PC-9 (cell line): ENCODE data around the gene NT5DC1. TPM values are rescaled to one million over a fixed set of nuclear protein-coding genes. Genes with fewer than 3 reads are reported as not detected.
"Not testable (repeated sequence)": the region's sequence is repeated elsewhere in the genome, so short reads cannot be mapped to it uniquely, and the experiment has no call there.

Experiments used
- BruUV-seq: library from RNA; stranded (reverse); fragments of 400-500 nt; replicated peaks from 2 replicates; lab custom pipeline; 2021; lab: Mats Ljungman, UMichigan
- CTCF ChIA-PET: fragments of 300-600 bp; sonication (Branson Sonifier 250); formaldehyde crosslinking; loops from one replicate; lab custom pipeline; 2022; ENCODE audit warnings: antibody characterized with exemption; lab: Charles Lee
- POLR2A ChIA-PET: fragments of 300-600 bp; sonication (Branson Sonifier 250); formaldehyde crosslinking; loops from one replicate; lab custom pipeline; 2022; ENCODE audit warnings: antibody characterized with exemption; ENCODE audit not compliant: unreplicated experiment; lab: Charles Lee
- DNase-seq, 2 experiments: peaks; one replicate each; pipeline versions ENCODE4 v3.0.0 to v3.0.0-alpha.2; 2015 to 2022; ENCODE audit warnings: mixed read lengths in 1 of 2
- H2AFZ ChIP-seq: fragments of 200-600 bp; sonication (generic); 2 replicates; pipeline ENCODE4 v1.8.1; 2017; ENCODE audit warnings: antibody characterized with exemption
- H3F3A ChIP-seq: fragments of 200-600 bp; sonication (generic); 2 replicates; pipeline ENCODE4 v1.8.1; 2017; ENCODE audit warnings: antibody characterized with exemption, mild to moderate bottlenecking, low read depth; ENCODE audit not compliant: insufficient read depth
- H3K27ac ChIP-seq: fragments of 200-600 bp; sonication (generic); 2 replicates; pipeline ENCODE4 v1.6.1; 2016; ENCODE audit warnings: mixed run types
- H3K27me3 ChIP-seq: fragments of 200-600 bp; sonication (generic); 2 replicates; pipeline ENCODE4 v1.6.1; 2016; ENCODE audit warnings: low read depth, mixed run types; ENCODE audit not compliant: insufficient read depth
- H3K36me3 ChIP-seq: fragments of 200-600 bp; sonication (generic); 2 replicates; pipeline ENCODE4 v1.6.1; 2016; ENCODE audit warnings: low read depth, mixed run types
- H3K4me1 ChIP-seq: fragments of 200-600 bp; sonication (generic); replicated peaks from 2 replicates; pipeline ENCODE4 v1.6.1; 2016; ENCODE audit warnings: mixed run types; ENCODE audit not compliant: insufficient read depth
- H3K4me2 ChIP-seq: fragments of 200-600 bp; sonication (generic); 2 replicates; pipeline ENCODE4 v1.6.1; 2017; ENCODE audit warnings: mixed run types
- H3K4me3 ChIP-seq: fragments of 200-600 bp; sonication (generic); 2 replicates; pipeline ENCODE4 v1.6.1; 2016; ENCODE audit warnings: mixed run types
- H3K79me2 ChIP-seq: fragments of 200-600 bp; sonication (generic); 2 replicates; pipeline ENCODE4 v1.6.1; 2017; ENCODE audit warnings: low read depth, mixed run types
- H3K9me2 ChIP-seq: fragments of 200-600 bp; sonication (generic); 2 replicates; pipeline ENCODE4 v1.8.1; 2017; ENCODE audit warnings: mild to moderate bottlenecking; ENCODE audit not compliant: insufficient read depth
- H3K9me3 ChIP-seq: fragments of 200-600 bp; sonication (generic); 2 replicates; pipeline ENCODE4 v1.8.1; 2016; ENCODE audit warnings: low read depth; ENCODE audit not compliant: insufficient read depth
- H4K20me1 ChIP-seq: fragments of 200-600 bp; sonication (generic); 2 replicates; pipeline ENCODE4 v1.8.1; 2017; ENCODE audit not compliant: insufficient read depth
- EZH2 ChIP-seq: fragments of 200-600 bp; sonication (generic); IDR thresholded peaks from 2 replicates; pipeline ENCODE4 v1.8.0; 2017; ENCODE audit warnings: antibody characterized with exemption, low read depth
- intact Hi-C: fragments of 100-400 bp; cut with micrococcal nuclease; formaldehyde crosslinking; loops from one replicate; pipeline ENCODE4 v1.10.0; 2022; ENCODE audit not compliant: unreplicated experiment
- total RNA-seq: library from RNA; stranded (reverse); gene quantifications from 2 replicates; pipeline ENCODE4 v1.2.3, GENCODE V29; 2021
- TF ChIP-seq, protein P1 (sequence below): fragments of 200-600 bp; sonication (generic); conservative IDR thresholded peaks from 2 replicates; pipeline ENCODE4 v1.6.1; 2017; ENCODE audit warnings: mixed run types, antibody characterized with exemption, mild to moderate bottlenecking, moderate library complexity

The NT5DC1 gene
- total RNA-seq, 1 experiment from 2014 or later: 33.5 TPM

DNA sequence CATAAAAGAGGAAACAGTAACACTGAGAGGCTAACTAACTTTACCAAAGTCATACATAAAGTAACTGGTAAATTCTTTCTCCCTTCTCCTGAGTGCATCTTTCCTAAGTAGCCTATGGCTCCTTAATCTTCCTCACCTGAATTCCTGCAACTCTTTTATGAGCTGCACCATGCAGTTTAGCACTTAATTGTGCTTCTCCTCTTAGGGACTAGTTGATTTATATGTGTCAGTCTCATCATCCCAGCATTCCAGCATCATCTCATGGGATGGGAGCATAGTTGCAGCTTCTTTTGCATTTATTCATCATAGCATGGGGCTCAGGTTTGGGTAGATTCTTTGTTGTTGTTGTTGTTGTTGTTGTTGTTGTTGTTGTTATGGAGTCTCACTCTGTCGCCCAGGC, 182.5 kb downstream of the NT5DC1 start:
- DNase-seq: no peak
- peaks cover 6% of the 10 kb centered on the region for H4K20me1 ChIP-seq
- H3K4me3 ChIP-seq: no peak overlapping the region
- H3K4me2 ChIP-seq: no peak overlapping the region
- peaks cover 10% of the 10 kb centered on the region; the same call in 1 of the 2 replicates for H3F3A ChIP-seq
- intact Hi-C loops: no loop called here
- POLR2A ChIA-PET: no interaction called here
- no peaks in the 10 kb centered on the region for H3K9me3 ChIP-seq
- H3K9me2 ChIP-seq: no peaks in the 10 kb centered on the region
- peaks cover 20% of the 10 kb centered on the region for H3K4me1 ChIP-seq
- no TSS peak for BruUV-seq
- no peak for TF ChIP-seq EZH2
- TF ChIP-seq, protein P1, sequence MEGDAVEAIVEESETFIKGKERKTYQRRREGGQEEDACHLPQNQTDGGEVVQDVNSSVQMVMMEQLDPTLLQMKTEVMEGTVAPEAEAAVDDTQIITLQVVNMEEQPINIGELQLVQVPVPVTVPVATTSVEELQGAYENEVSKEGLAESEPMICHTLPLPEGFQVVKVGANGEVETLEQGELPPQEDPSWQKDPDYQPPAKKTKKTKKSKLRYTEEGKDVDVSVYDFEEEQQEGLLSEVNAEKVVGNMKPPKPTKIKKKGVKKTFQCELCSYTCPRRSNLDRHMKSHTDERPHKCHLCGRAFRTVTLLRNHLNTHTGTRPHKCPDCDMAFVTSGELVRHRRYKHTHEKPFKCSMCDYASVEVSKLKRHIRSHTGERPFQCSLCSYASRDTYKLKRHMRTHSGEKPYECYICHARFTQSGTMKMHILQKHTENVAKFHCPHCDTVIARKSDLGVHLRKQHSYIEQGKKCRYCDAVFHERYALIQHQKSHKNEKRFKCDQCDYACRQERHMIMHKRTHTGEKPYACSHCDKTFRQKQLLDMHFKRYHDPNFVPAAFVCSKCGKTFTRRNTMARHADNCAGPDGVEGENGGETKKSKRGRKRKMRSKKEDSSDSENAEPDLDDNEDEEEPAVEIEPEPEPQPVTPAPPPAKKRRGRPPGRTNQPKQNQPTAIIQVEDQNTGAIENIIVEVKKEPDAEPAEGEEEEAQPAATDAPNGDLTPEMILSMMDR: no peak
- no peaks in the 10 kb centered on the region for H3K27me3 ChIP-seq
- no peak overlapping the region for H3K27ac ChIP-seq
- peaks cover 22% of the 10 kb centered on the region for H3K79me2 ChIP-seq
- H3K36me3 ChIP-seq: 0 out of 2 replicates have a peak, but pooled peaks cover 6% of the 10 kb centered on the region
- CTCF ChIA-PET: no interaction called here
- H2AFZ ChIP-seq: no peak overlapping the region

DNA sequence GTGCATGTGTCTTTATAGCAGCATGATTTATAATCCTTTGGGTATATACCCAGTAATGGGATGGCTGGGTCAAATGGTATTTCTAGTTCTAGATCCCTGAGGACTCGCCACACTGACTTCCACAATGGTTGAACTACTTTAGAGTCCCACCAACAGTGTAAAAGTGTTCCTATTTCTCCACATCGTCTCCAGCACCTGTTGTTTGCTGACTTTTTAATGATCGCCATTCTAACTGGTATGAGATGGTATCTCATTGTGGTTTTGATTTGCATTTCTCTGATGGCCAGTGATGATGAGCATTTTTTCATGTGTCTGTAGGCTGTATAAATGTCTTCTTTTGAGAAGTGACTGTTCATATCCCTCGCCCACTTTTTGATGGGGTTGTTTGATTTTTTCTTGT, 184.3 kb downstream of the NT5DC1 start:
- H3K4me1 ChIP-seq: peaks cover 15% of the 10 kb centered on the region
- H3K27ac ChIP-seq, H3K36me3 ChIP-seq, H3K4me2 ChIP-seq, POLR2A ChIA-PET, BruUV-seq, H4K20me1 ChIP-seq, CTCF ChIA-PET, H3F3A ChIP-seq, DNase-seq, H2AFZ ChIP-seq, H3K4me3 ChIP-seq, H3K9me3 ChIP-seq, H3K79me2 ChIP-seq, intact Hi-C loops, H3K9me2 ChIP-seq, H3K27me3 ChIP-seq: not testable (repeated sequence)

DNA sequence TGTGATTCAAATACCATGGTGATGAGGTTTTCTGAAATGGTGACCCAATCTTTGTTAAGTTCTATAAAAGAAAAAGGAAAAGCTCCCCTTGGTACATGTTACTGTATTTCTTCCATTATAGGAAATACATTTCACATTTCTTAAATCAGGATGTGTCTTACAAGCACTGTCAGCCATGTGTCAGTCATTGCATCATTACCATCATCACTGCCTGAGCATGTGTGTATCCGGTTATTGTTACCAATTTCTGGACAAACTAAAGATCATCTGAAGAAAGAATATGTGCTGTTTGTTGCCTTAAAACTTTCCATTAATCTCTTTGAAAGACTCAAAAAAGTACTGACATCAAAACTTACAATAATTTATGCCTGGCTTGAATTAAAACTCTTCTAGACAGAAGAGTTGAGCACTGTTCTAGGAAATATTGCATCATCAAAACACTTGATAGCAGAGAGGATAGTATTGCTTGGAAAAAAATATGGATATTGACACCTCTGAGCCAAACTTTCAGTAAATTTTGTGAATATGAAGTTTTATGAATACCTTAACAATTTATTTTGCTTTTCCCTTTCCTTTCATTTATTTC, 186.2 kb downstream of the NT5DC1 start:
- BruUV-seq: no TSS peak
- no peaks in the 10 kb centered on the region for H3K36me3 ChIP-seq
- TF ChIP-seq, protein P1: no peak
- no peak for TF ChIP-seq EZH2
- intact Hi-C loops: loop anchor here (1.0 kb wide), 1 partner anchor 245 kb away; no protein-coding TSS in a partner anchor
- no peaks in the 10 kb centered on the region for H3K4me1 ChIP-seq
- ChIA-PET CTCF (interaction anchor here (0.5 to 1.5 kb wide), 7 partner anchors 18 to 271 kb away, joined by 3 to 16 read pairs (median 5); partner anchors contain the start of gene CALHM5), POLR2A (no interaction called here)
- no peaks in the 10 kb centered on the region for H3K9me3 ChIP-seq
- no peaks in the 10 kb centered on the region for H3F3A ChIP-seq
- no peak overlapping the region for H3K4me2 ChIP-seq
- H3K27ac ChIP-seq: no peak overlapping the region
- H3K9me2 ChIP-seq: no peaks in the 10 kb centered on the region
- H3K79me2 ChIP-seq: no peaks in the 10 kb centered on the region
- H3K27me3 ChIP-seq: no peaks in the 10 kb centered on the region
- H2AFZ ChIP-seq: no peak overlapping the region
- H3K4me3 ChIP-seq: no peak overlapping the region
- H4K20me1 ChIP-seq: no peaks in the 10 kb centered on the region
- DNase-seq: no peak
